GM13977 (cell line): ENCODE data around the gene LRRC28.

ENCODE experiments used
- DNase-seq: peaks from one replicate; pipeline ENCODE4 v3.0.0; 2012; ENCODE audit warnings: low spot score
- in situ Hi-C: fragments of 300-500 bp; cut with MboI; formaldehyde crosslinking; loops from one replicate; pipeline ENCODE4 v1.12.0; 2022; ENCODE audit warnings: low sequenced_read_pairs, low pct_unique_long_range_greater_than_20kb, mixed read lengths, inconsistent platforms; ENCODE audit not compliant: unreplicated experiment
- TF ChIP-seq, protein P1 (sequence below): IDR thresholded peaks from 2 replicates; pipeline ENCODE4 v1.5.1; 2012; ENCODE audit warnings: mild to moderate bottlenecking, control low read depth; ENCODE audit not compliant: insufficient read depth; ENCODE audit errors: extremely low read depth, missing control alignments

The LRRC28 gene

GRCh38 chr15:99437315-99438223 lies 186.3 kb downstream of the LRRC28 start:
- TF ChIP-seq, protein P1, sequence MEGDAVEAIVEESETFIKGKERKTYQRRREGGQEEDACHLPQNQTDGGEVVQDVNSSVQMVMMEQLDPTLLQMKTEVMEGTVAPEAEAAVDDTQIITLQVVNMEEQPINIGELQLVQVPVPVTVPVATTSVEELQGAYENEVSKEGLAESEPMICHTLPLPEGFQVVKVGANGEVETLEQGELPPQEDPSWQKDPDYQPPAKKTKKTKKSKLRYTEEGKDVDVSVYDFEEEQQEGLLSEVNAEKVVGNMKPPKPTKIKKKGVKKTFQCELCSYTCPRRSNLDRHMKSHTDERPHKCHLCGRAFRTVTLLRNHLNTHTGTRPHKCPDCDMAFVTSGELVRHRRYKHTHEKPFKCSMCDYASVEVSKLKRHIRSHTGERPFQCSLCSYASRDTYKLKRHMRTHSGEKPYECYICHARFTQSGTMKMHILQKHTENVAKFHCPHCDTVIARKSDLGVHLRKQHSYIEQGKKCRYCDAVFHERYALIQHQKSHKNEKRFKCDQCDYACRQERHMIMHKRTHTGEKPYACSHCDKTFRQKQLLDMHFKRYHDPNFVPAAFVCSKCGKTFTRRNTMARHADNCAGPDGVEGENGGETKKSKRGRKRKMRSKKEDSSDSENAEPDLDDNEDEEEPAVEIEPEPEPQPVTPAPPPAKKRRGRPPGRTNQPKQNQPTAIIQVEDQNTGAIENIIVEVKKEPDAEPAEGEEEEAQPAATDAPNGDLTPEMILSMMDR = no peak
- no peak for DNase-seq
- in situ Hi-C loops = no loop called here

- in situ Hi-C loops = no loop called here
Measured at GRCh38 chr15:99438224-99438585, 186.9 kb downstream of the LRRC28 start.

GRCh38 chr15:99438691-99439523 lies 187.6 kb downstream of the LRRC28 start:
- TF ChIP-seq, protein P1 = no peak
- in situ Hi-C loops = no loop called here
- no peak for DNase-seq

More at GRCh38 chr15:99438224-99438585, 186.9 kb downstream of the LRRC28 start:
- TF ChIP-seq, protein P1 = no peak
- no peak for DNase-seq

DNA sequence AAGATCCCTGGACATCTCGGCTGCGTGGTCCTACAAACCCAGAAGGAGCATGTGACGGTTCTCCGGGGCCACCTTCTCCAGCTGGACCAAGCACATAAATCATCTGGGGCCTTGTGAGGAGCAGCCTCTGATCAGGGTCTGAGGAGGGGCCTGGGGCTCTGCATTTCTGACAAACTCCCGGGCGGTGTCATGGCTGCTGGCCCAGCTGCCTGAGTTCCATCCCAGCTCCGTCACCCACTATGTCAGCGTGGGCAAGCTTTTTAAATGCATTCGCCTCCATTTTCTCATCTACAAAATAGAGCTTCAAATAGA lies 188.2 kb downstream of the LRRC28 start:
- no peak for DNase-seq
- TF ChIP-seq, protein P1 = no peak
- in situ Hi-C loops = no loop called here

GRCh38 chr15:99440029-99440428 lies 188.7 kb downstream of the LRRC28 start:
- in situ Hi-C loops = no loop called here
- TF ChIP-seq, protein P1 = no peak

More at GRCh38 chr15:99440029-99440428, 188.7 kb downstream of the LRRC28 start:
- DNase-seq = no peak
